Activated naive CD4-positive, alpha-beta T cell treated with anti-CD3 and anti-CD28 coated beads for 36 hours (primary cell): ENCODE results near the gene GGT1. TPM values are rescaled to one million over a fixed set of nuclear protein-coding genes. Genes with fewer than 3 reads are reported as not detected.
A peak's percentile ranks its signal among the peaks of the same experiment; 100 is the strongest.
"Not testable (repeated sequence)": the region's sequence is repeated elsewhere in the genome, so short reads cannot be mapped to it uniquely, and the experiment has no call there.

ENCODE experiments used
- CTCF ChIA-PET: fragments of 350-600 bp; sonication (Branson Sonifier 250); formaldehyde crosslinking; loops from one replicate; lab custom pipeline; 2021; ENCODE audit warnings: antibody characterized with exemption; lab: Charles Lee
- DNase-seq: peaks from one replicate; pipeline ENCODE4 v3.0.0-alpha.2; 2020
- H3K27ac Mint-ChIP-seq: one replicate; pipeline ENCODE4 v1.8.0; 2021; ENCODE audit warnings: mild to moderate bottlenecking, mixed read lengths
- H3K27me3 Mint-ChIP-seq: one replicate; pipeline ENCODE4 v1.8.0; 2021; ENCODE audit warnings: low read depth, mixed read lengths
- H3K36me3 Mint-ChIP-seq: one replicate; pipeline ENCODE4 v1.8.0; 2021; ENCODE audit warnings: low read depth, mixed read lengths
- H3K4me1 Mint-ChIP-seq: one replicate; pipeline ENCODE4 v1.8.0; 2021; ENCODE audit warnings: low read depth, mixed read lengths
- H3K4me3 Mint-ChIP-seq: one replicate; pipeline ENCODE4 v1.8.0; 2021; ENCODE audit warnings: mild to moderate bottlenecking, moderate library complexity, mixed read lengths
- H3K9me3 Mint-ChIP-seq: one replicate; pipeline ENCODE4 v1.8.0; 2021; ENCODE audit warnings: mixed read lengths
- intact Hi-C: fragments of 100-400 bp; cut with micrococcal nuclease; formaldehyde crosslinking; loops from one replicate; pipeline ENCODE4 v1.15.1; 2023
- total RNA-seq, 2 experiments: library from RNA; stranded (reverse); gene quantifications; one replicate each; pipeline ENCODE4 v1.2.3, GENCODE V29; 2021

The GGT1 gene
- total RNA-seq, 2 experiments from 2014 or later = 15.5 to 16.1 TPM

DNA sequence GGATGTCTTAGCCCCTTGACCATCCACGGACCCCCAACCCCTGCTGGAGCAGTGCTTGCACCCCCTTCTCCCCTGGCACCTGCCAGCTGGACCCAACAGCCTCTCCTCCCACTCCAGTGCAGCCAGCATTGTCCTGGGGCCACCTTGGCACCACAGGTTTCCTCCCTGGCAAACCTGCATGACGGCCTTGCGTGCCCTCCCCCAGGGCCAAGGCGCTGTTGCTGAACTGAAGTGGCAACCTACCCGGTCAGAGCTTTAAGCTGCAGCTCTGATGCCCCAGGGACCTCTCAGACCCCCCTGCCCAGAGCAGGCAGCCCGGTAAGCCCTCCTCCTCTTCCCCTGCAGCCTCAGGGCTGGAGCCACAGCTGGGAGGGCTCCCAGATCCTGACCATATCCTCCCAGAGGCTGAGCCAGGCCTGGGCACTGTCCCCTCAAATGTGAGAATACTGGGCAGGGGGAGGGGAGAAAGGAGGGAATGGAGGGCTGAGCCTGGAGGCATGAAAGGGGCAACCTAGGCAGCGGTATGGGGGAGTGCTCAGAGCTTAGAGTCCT lies 8.3 kb upstream of the GGT1 start:
- intact Hi-C loops = no loop called here
- no peak for DNase-seq
- Mint-ChIP-seq H3K4me1 (peaks cover 4% of the 10 kb centered on the region), H3K27me3 (peaks cover 13% of the 10 kb centered on the region), H3K9me3 (no peaks in the 10 kb centered on the region), H3K36me3 (no peaks in the 10 kb centered on the region), H3K27ac (no peak overlapping the region), H3K4me3 (no peak overlapping the region)
- CTCF ChIA-PET = no interaction called here

DNA sequence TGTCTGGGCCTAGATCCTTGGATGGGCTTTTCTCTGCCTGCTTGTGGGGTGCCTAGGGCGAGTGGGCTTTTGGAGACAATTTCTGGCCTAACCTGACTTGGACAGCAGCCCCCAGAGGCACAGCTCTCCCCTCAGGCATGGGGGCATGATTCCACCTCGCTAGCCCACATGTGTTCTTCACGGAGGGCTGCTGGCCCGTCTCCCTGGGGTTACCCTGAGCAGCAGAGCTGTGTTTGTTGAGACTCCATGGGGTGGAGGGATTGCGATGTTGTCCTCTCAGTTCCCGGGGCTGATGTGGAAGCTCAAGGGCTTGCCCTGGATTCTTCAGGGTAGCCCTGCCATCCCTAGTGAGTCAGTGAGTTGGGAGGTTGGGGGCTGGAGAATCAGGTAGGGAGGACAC lies 7.8 kb upstream of the GGT1 start:
- peaks cover 13% of the 10 kb centered on the region for H3K27me3 Mint-ChIP-seq
- CTCF ChIA-PET = no interaction called here
- H3K27ac Mint-ChIP-seq = no peak overlapping the region
- DNase-seq = no peak
- intact Hi-C loops = no loop called here
- H3K4me3 Mint-ChIP-seq = no peak overlapping the region
- peaks cover 4% of the 10 kb centered on the region for H3K4me1 Mint-ChIP-seq
- no peaks in the 10 kb centered on the region for H3K9me3 Mint-ChIP-seq
- no peaks in the 10 kb centered on the region for H3K36me3 Mint-ChIP-seq

DNA sequence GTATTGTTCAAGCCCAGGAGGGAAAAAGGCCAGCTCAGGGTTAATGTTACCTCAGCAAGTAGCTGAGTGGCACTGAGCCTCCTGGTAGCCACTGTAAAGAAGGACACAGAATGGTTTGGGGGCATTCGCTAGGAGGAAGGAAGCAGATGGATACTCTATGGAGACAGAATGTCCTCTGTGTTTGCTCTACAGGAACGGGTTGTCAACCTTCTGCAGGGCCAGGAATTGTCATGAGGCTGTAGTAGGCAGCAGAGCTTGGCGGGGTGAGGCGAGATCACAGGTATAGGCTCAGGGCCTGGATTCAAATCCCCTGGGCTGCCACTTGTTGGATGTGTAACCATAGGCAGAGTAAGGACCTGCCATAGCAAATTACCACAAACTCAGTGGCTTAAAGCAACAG lies 7.1 kb upstream of the GGT1 start:
- Mint-ChIP-seq H3K27ac (no peak overlapping the region), H3K4me1 (peaks cover 4% of the 10 kb centered on the region), H3K9me3 (no peaks in the 10 kb centered on the region), H3K27me3 (peaks cover 9% of the 10 kb centered on the region), H3K36me3 (no peaks in the 10 kb centered on the region), H3K4me3 (no peak overlapping the region)
- CTCF ChIA-PET = no interaction called here
- DNase-seq = no peak
- intact Hi-C loops = no loop called here

DNA sequence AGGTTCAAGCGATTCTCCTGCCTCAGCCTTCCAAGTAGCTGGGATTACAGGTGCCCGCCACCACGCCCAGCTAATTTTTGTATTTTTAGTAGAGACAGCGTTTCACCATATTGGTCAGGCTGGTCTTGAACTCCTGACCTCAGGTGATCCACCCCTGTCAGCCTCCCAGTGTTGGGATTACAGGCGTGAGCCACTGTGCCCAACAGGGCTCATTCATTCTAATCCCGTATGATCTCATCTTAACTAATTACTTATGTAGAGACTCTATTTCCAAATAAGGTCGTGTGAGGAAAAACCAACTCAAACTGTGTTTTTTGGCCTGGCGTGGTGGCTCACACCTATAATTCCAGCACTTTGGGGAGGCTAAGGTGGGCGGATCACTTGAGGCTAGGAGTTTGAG lies 5.9 kb upstream of the GGT1 start:
- H3K4me3 Mint-ChIP-seq, H3K27me3 Mint-ChIP-seq, H3K9me3 Mint-ChIP-seq, CTCF ChIA-PET, H3K4me1 Mint-ChIP-seq, intact Hi-C loops, DNase-seq, H3K36me3 Mint-ChIP-seq, H3K27ac Mint-ChIP-seq: not testable (repeated sequence)

DNA sequence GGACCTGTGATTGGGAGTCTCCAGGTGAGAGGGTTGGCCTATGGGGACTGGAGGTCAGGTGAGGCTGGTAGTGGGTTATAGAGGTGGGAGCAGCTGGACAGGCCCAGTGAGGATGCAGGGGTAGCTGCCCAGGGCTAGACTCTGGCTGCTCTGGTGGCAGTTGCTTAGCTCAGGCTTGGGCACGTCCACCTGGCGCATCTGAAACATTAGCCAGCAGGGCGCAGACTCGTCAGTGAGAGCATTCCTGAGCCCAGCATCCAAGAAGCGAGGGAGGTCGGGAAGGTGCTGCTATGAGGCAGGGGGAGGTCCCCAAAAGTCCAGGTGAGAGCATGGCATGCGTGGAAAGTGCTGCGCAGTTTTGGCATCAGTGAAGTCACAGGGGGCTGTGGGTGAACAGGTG lies 3.5 kb upstream of the GGT1 start:
- intact Hi-C loops = no loop called here
- Mint-ChIP-seq H3K9me3 (no peaks in the 10 kb centered on the region), H3K27ac (no peak overlapping the region), H3K36me3 (no peaks in the 10 kb centered on the region), H3K27me3 (no peaks in the 10 kb centered on the region), H3K4me3 (no peak overlapping the region), H3K4me1 (peaks cover 17% of the 10 kb centered on the region)
- DNase-seq = no peak
- CTCF ChIA-PET = no interaction called here

DNA sequence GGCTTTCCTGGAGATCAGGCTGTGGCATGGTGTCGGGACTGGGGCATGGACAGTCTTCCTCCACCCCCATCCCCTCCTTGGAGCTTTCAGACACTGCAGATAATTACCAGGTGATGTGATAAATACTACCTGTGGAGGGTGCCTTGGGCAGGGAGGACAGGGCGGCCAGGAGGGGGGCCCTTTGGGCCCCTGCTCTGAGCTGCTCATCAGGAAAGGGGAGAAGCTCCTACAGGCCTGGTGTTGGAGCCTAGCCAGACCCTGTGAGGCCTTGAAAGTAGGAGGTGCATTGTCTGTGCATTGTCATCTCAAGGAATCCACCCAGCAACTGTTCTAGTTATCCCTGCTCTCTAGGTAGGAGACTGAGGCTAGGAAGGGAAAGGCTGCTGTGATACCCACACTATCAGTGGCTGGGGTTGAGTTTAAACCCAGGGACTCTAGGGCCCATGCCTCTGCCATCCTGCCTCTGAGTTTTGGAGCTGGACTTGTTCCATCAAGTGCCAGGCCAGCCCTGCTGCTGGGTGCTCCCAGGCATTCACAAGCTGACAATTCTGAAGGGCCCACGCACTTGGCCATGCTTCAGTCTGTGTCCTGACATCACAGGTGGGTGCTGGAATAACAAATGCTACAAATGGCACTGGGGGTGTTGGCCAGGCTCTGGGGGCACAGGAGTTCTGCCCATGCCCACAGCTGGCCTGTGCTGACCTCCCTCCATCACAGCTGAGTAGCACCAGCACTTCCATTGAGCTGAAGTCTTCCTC lies 2.9 kb upstream of the GGT1 start:
- intact Hi-C loops = loop anchor here (5.0 kb wide), 1 partner anchor 43 kb away; the partner anchor contains the start of genes GUCD1 and SNRPD3
- not testable (repeated sequence) for H3K9me3 Mint-ChIP-seq, H3K27ac Mint-ChIP-seq

DNA sequence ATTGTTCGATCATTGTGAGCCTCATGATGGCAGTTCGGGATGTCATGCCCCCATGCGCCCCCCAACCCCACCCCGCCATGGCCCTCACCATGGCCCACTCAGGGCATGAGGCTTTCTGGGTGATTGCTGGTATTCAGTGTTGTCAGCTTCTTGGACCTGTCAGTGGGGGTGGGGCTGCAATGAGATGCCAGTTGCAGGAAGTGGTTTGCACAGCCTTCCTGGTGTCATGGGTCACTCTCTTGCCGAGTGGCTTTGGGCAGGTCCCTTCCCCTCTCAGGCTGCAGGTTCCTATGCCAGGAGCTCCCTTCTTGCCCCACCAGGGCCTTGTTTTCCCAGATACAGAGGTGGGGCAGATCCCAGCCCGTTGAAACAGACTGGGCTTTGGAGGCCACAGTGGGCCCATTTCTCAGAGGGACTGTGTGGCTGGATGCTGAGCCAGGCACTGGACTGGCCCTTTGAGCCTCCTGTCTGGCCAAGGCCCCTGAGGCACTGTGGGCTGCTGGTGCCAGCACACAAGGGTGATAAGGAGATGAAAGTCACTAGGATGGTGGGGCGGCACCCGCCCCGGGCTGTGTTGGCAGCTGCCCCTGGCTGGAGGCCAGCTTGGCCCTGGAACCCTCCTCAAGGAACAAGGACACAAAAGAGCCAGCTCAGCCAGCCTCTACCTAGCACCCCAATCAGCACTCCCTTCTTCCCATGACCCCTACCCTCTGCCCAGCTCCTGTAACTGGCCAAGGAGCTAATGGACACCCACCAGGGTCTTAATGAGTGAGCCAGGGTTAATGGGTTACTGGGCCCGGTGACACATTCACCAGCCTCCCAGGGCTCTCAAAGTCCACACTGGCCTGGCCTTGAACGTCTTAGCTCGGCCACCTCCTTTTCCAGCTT lies 1.5 kb upstream of the GGT1 start:
- peaks cover 17% of the 10 kb centered on the region for H3K4me1 Mint-ChIP-seq
- no peak for DNase-seq
- no peaks in the 10 kb centered on the region for H3K36me3 Mint-ChIP-seq
- CTCF ChIA-PET = interaction anchor here (0.6 kb wide), 1 partner anchor 185 kb away, joined by 5 read pairs; no protein-coding TSS in a partner anchor
- intact Hi-C loops = loop anchor here (5.0 kb wide), 1 partner anchor 44 kb away; the partner anchor contains the start of genes GUCD1 and SNRPD3
- H3K9me3 Mint-ChIP-seq = no peaks in the 10 kb centered on the region
- no peak overlapping the region for H3K27ac Mint-ChIP-seq
- no peak overlapping the region for H3K4me3 Mint-ChIP-seq
- no peaks in the 10 kb centered on the region for H3K27me3 Mint-ChIP-seq

More for the DNA sequence above, 2.9 kb upstream of the GGT1 start:
- DNase-seq, H3K36me3 Mint-ChIP-seq, H3K4me3 Mint-ChIP-seq, H3K27me3 Mint-ChIP-seq, CTCF ChIA-PET: not testable (repeated sequence)
- peaks cover 17% of the 10 kb centered on the region for H3K4me1 Mint-ChIP-seq

DNA sequence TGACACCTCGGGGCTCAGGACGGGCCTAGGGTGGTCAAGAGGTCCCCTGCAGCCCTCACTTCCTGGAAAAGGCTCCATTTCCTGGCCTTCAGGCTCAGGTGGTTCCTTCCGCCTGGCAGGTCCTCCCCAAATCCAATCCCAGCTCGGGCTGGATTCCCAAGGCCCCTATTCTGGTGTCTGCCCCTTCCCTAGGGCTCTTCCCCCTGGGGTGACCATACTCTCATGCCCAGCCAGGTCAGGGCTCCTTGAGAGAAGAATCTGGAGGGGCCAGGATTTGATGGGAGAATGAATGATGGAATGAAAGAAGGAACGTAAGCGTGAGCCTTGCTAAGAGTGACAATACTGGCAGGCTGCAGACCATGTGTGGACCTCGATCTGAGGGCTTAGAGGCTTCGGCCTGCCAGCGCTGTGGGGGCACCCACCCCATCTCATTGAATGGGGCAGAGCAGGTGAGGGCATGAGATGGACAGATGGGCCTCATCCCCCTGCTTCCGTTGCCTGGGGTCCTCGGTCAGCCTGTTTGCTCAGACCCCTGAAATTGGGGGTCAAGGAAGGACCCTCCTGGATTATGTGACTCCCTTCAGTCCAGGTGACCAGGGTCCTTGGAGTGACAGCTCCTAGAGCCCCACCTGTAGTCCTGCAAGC lies 766 bp upstream of the GGT1 start:
- intact Hi-C loops = loop anchor here (5.0 kb wide), 1 partner anchor 45 kb away; the partner anchor contains the start of genes GUCD1 and SNRPD3
- H3K27me3 Mint-ChIP-seq, H3K27ac Mint-ChIP-seq, H3K4me3 Mint-ChIP-seq, H3K9me3 Mint-ChIP-seq, CTCF ChIA-PET, DNase-seq, H3K36me3 Mint-ChIP-seq: not testable (repeated sequence)
- peaks cover 17% of the 10 kb centered on the region for H3K4me1 Mint-ChIP-seq

DNA sequence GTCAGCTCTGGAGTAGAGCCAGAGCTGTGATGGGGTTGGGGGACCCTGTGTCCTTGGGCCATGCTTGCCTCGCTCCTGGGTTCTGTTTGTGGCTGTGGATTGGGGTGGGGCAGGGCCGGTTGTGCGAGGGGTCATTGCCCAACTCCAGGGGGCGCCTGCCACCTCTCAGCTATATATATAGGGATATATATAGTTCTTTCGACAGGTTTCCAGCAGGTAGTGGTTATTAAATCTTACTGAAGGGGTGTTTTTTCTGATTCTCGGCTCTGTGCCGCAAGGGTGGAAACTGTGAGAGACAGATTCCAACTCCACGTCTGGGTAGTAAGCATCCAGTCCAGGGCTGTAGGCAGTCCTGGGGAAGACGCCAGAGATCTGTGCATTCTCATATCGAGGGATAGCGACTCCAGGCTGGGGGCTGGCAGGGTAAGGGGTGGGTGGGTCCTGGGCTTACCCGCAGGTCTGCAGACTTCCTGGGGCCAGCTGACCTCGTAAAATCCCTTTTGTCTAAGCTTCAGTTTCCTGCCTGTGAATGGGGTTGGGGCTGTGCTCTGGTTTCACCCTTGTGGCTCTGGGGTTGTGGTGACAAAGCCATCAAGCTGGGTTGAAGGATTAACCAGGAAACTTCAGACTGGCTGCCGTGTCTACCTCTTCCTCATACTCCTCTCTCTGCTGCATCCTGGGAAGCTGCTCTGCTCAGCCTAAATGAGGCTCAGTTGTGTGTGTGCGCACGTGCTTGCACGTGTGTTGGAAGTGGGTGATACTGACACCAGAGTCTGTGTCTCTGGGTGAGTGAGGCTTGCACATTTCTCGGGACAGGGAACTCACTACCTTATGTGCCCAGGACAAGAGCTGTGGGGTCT lies 1.0 kb downstream of the GGT1 start:
- not testable (repeated sequence) for H3K36me3 Mint-ChIP-seq, H3K9me3 Mint-ChIP-seq, H3K27ac Mint-ChIP-seq, H3K27me3 Mint-ChIP-seq
- intact Hi-C loops = loop anchor here (5.0 kb wide), 1 partner anchor 47 kb away; the partner anchor contains the start of genes GUCD1 and SNRPD3
- CTCF ChIA-PET = interaction anchor here (1.4 kb wide), 1 partner anchor 198 kb away, joined by 3 read pairs; no protein-coding TSS in a partner anchor
- H3K4me3 Mint-ChIP-seq = peak overlapping the region; percentile 22
- peaks cover 21% of the 10 kb centered on the region for H3K4me1 Mint-ChIP-seq
- DNase-seq = peak; percentile 40

DNA sequence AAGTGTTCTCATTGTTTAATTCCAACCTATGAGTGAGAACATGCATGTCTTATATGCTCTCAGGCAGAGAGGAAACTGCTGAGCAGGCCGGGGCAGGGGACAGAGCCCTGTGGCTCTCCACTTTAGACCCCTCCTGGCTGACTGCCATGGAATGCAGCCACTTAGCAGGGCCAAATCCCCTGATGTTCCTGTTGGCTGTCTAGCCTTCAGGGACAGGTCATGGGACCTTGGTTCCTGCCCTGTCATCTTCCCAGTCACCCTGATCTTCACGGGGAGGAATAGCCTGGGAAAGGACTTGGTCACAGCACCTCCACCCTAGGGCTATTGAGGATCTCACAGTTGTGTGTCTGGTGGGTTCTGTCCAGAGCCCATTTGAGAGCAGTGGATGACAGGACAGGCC lies 3.3 kb downstream of the GGT1 start:
- CTCF ChIA-PET, H3K27me3 Mint-ChIP-seq, H3K9me3 Mint-ChIP-seq, H3K4me3 Mint-ChIP-seq, H3K36me3 Mint-ChIP-seq, intact Hi-C loops, DNase-seq: not testable (repeated sequence)
- Mint-ChIP-seq H3K4me1 (peaks cover 20% of the 10 kb centered on the region), H3K27ac (peak overlapping the region; percentile 13)

DNA sequence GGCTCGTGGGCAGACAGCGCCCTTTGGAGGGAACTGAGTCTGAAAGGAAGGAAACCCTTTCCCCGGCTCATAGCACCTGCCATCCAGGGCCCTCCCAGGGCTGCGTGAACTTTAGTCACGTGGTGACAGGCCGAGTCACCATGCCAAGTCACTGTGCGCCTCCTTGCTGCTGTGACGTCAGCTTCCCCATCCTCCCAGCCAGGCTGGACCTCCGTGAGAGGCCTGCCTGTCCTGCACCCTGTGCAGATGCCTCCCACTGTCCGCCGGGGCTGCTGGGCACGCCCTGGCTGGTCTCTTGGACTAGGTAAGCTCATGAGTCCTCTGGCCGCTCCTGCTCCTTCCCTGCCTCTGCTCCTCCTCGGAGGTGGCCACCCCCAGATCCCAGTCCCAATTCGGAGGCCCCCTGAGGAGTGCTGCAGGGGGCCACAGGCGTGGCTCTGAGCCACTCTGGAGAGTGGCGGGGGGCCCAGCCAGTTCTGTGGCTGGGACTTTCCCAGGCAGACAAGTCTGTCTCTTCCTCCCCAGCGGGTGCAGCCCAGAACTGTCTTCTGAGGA lies 4.5 kb downstream of the GGT1 start:
- H3K9me3 Mint-ChIP-seq, CTCF ChIA-PET, H3K36me3 Mint-ChIP-seq, H3K27me3 Mint-ChIP-seq, intact Hi-C loops: not testable (repeated sequence)
- peak overlapping the region; percentile 90 for H3K27ac Mint-ChIP-seq
- H3K4me1 Mint-ChIP-seq = peaks cover 15% of the 10 kb centered on the region
- peak overlapping the region; percentile 87 for H3K4me3 Mint-ChIP-seq
- peak; percentile 76 for DNase-seq
